K562 (cell line): ENCODE measurements around the gene FAM171A1. TPM values are rescaled to one million over a fixed set of nuclear protein-coding genes. Genes with fewer than 3 reads are reported as not detected.

Experiments
- ARID2 ChIP-seq: fragments of 450-650 bp; IDR thresholded peaks from 2 replicates; pipeline ENCODE4 v1.6.1; 2017; ENCODE audit warnings: antibody characterized with exemption, mild to moderate bottlenecking
- CREB5 ChIP-seq: fragments of 250-450 bp; sonication (Bioruptor Pico); IDR thresholded peaks from 2 replicates; pipeline ENCODE4 v1.5.0; 2020; ENCODE audit warnings: mild to moderate bottlenecking
- DPF2 ChIP-seq: fragments of 450-650 bp; IDR thresholded peaks from 2 replicates; pipeline ENCODE4 v1.6.1; 2016
- ELF2 ChIP-seq: fragments of 250-450 bp; sonication (Bioruptor Pico); IDR thresholded peaks from 2 replicates; pipeline ENCODE4 v1.5.0; 2021; ENCODE audit warnings: mild to moderate bottlenecking
- HNRNPK ChIP-seq: fragments of 200-400 bp; formaldehyde crosslinking; IDR thresholded peaks from one replicate; pipeline ENCODE4 v1.6.1; 2018; ENCODE audit warnings: mild to moderate bottlenecking, low read depth, low read length; ENCODE audit not compliant: poor library complexity, severe bottlenecking
- HNRNPLL ChIP-seq: fragments of 200-400 bp; formaldehyde crosslinking; IDR thresholded peaks from 2 replicates; pipeline ENCODE4 v1.6.1; 2017; ENCODE audit warnings: low read length, low read depth, mild to moderate bottlenecking; ENCODE audit not compliant: poor library complexity, severe bottlenecking
- KLF13 ChIP-seq: fragments of 450-650 bp; IDR thresholded peaks from 2 replicates; pipeline ENCODE4 v1.6.1; 2016; ENCODE audit warnings: missing genetic modification characterization, low read depth, mild to moderate bottlenecking, missing compliant biosample characterization, moderate library complexity, borderline replicate concordance
- L3MBTL2 ChIP-seq: fragments of 450-650 bp; IDR thresholded peaks from 2 replicates; pipeline ENCODE4 v1.6.1; 2016; ENCODE audit warnings: mild to moderate bottlenecking, moderate library complexity
- NFXL1 ChIP-seq: fragments of 450-650 bp; formaldehyde crosslinking; IDR thresholded peaks from 2 replicates; pipeline ENCODE4 v1.4.0; 2021; ENCODE audit warnings: mild to moderate bottlenecking
- SPI1 ChIP-seq: IDR thresholded peaks from 2 replicates; pipeline ENCODE4 v1.6.1; 2011; ENCODE audit warnings: low read depth, low read length, control low read depth, borderline replicate concordance
- XRCC4 ChIP-seq: IDR thresholded peaks from one replicate; pipeline ENCODE4 v1.6.1; 2011; ENCODE audit not compliant: insufficient read depth, insufficient read length; ENCODE audit errors: extremely low read depth
- ZNF121 ChIP-seq: sonication (generic); formaldehyde crosslinking; conservative IDR thresholded peaks from 2 replicates; pipeline ENCODE4 v1.8.0; 2022; ENCODE audit warnings: missing genetic modification reagents
- ZNF354B ChIP-seq: fragments of 250-450 bp; sonication (Bioruptor Pico); IDR thresholded peaks from 2 replicates; pipeline ENCODE4 v1.4.0; 2020
- ZNF561 ChIP-seq: fragments of 450-650 bp; formaldehyde crosslinking; conservative IDR thresholded peaks from 2 replicates; pipeline ENCODE4 v1.4.0; 2020; ENCODE audit warnings: mild to moderate bottlenecking, moderate library complexity
- polyA plus RNA-seq, 8 experiments: library from polyadenylated mRNA; depleted of rRNA in 4 of 8; stranded (reverse) in 5 of 8; unstranded in 3 of 8; fragments of >200 nt; fragmentation: Nextera tagmentation in 2 of 8; fragmentation: Illumina TruSeq in 1 of 8; extraction: Ambion mirVana in 2 of 8; extraction: Trizol in 1 of 8; gene quantifications; 2 replicates each; pipeline versions ENCODE4 v1.2.1 to v1.2.3, GENCODE V29; 2011 to 2014; ENCODE audit warnings: inconsistent platforms in 1 of 8, missing spikeins in 1 of 8
- total RNA-seq, 7 experiments: library from RNA; depleted of rRNA in 6 of 7; stranded (reverse); fragments of >200 nt in 6 of 7; fragmentation: Illumina TruSeq in 2 of 7; extraction: Trizol in 2 of 7; gene quantifications; 2 replicates each; pipeline versions ENCODE4 v1.2.1 to v1.2.3, GENCODE V29; 2011 to 2021; ENCODE audit warnings: low replicate concordance in 1 of 7

Gene FAM171A1
- total and polyA plus RNA-seq, 9 of the 15 experiments (the other 6 are each of a cell fraction or from before 2014, with no cell fraction given), result 0.51 to 8.2 (median 4.8) TPM

- TF ChIP-seq SPI1 (no peak), KLF13 (no peak), DPF2 (no peak), L3MBTL2 (no peak), NFXL1 (CRISPR knock-in tag) (no peak), CREB5 (no peak), ARID2 (no peak), ZNF121 (no peak), ZNF354B (no peak), HNRNPLL (no peak), XRCC4 (no peak), ELF2 (no peak), ZNF561 (CRISPR knock-in tag) (no peak), HNRNPK (no peak)
- TF ChIP-seq, all 486 proteins: peak for 0
These were observed 55.8 kb downstream of the FAM171A1 start (continued) for GRCh38 chr10:15315286-15315685.
